ENCODE data around the gene MYO18B. TPM values are rescaled to one million over a fixed set of nuclear protein-coding genes. Genes with fewer than 3 reads are reported as not detected.

MYO18B gene
- polyA plus RNA-seq, 1 donor (not counting 4 experiments of a cell fraction or from before 2014, with no cell fraction given): not detected

DNA sequence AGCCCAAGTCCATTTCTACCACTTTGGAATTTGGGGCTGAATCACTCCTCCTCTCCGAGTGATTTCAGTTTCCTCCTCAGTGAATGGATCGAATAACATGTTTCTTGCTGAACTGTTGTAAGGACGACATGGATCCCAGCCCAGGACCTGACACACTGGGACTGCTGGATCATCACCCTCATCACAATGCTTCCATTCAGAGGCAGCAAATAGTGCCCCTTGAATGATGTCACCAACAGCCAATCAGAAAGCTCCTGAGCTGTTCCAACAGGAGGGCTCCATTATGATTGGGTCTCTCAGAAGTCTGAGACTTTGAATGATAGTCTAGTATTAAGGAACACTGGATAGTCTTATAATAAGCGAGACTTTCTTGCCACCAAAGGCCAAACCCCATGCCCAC, 158.9 kb downstream of the MYO18B start:
- dilution Hi-C loops (cut with MboI; ENCODE audit: extremely low pct_ligation_motif_present, low sequenced_read_pairs): no loop called here
- TF ChIP-seq, protein P1, sequence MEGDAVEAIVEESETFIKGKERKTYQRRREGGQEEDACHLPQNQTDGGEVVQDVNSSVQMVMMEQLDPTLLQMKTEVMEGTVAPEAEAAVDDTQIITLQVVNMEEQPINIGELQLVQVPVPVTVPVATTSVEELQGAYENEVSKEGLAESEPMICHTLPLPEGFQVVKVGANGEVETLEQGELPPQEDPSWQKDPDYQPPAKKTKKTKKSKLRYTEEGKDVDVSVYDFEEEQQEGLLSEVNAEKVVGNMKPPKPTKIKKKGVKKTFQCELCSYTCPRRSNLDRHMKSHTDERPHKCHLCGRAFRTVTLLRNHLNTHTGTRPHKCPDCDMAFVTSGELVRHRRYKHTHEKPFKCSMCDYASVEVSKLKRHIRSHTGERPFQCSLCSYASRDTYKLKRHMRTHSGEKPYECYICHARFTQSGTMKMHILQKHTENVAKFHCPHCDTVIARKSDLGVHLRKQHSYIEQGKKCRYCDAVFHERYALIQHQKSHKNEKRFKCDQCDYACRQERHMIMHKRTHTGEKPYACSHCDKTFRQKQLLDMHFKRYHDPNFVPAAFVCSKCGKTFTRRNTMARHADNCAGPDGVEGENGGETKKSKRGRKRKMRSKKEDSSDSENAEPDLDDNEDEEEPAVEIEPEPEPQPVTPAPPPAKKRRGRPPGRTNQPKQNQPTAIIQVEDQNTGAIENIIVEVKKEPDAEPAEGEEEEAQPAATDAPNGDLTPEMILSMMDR (optimal IDR thresholded peaks at IDR 0.05 in 1 of 3, IDR thresholded peaks at IDR 0.05 in 1 of 3, conservative IDR thresholded peaks at IDR 0.05 in 1 of 3; ENCODE audit: extremely low read depth in 1 of 3, insufficient read depth in 2 of 3, low read length in 3 of 3): no peak
- no peak for TF ChIP-seq EZH2 (IDR thresholded peaks at IDR 0.05; ENCODE audit: low read length)
- Histone ChIP-seq H2AFZ (ENCODE audit: control insufficient read depth, low read length) (no peak overlapping the region), H3K9me3 (ENCODE audit: control insufficient read depth, low read depth, low read length) (no peaks in the 10 kb centered on the region), H3K36me3 (ENCODE audit: control insufficient read depth in 2 of 2, extremely low read depth in 1 of 2, insufficient read depth in 2 of 2, low read length in 2 of 2) (no peaks in the 10 kb centered on the region), H3K9me1 (ENCODE audit: control insufficient read depth, extremely low read depth, insufficient read depth, low read length) (no peaks in the 10 kb centered on the region), H4K20me1 (ENCODE audit: control insufficient read depth, extremely low read depth, insufficient read depth, low read length) (no peaks in the 10 kb centered on the region), H3K9ac (ENCODE audit: control insufficient read depth, extremely low read depth, insufficient read depth, low read length) (no peak overlapping the region), H3K4me2 (ENCODE audit: control insufficient read depth, extremely low read depth, insufficient read depth, low read depth, low read length) (no peak overlapping the region), H3K27ac (ENCODE audit: control insufficient read depth, insufficient read depth, low read length) (no peak overlapping the region), H3K27me3 (ENCODE audit: control insufficient read depth, extremely low read depth, insufficient read depth, low read length) (no peaks in the 10 kb centered on the region), H3K4me3 (ENCODE audit: control insufficient read depth in 2 of 3, extremely low read depth in 1 of 3, insufficient read depth in 2 of 3, low read depth in 1 of 3, low read length in 3 of 3) (no peak overlapping the region), H3K79me2 (ENCODE audit: control insufficient read depth, insufficient read depth, low read length) (no peaks in the 10 kb centered on the region), H3K4me1 (ENCODE audit: control insufficient read depth, extremely low read depth, insufficient read depth, low read length) (no peaks in the 10 kb centered on the region)
- DNase-seq (ENCODE audit: low read depth, low spot score) (no peak), FAIRE-seq (no peak)

DNA sequence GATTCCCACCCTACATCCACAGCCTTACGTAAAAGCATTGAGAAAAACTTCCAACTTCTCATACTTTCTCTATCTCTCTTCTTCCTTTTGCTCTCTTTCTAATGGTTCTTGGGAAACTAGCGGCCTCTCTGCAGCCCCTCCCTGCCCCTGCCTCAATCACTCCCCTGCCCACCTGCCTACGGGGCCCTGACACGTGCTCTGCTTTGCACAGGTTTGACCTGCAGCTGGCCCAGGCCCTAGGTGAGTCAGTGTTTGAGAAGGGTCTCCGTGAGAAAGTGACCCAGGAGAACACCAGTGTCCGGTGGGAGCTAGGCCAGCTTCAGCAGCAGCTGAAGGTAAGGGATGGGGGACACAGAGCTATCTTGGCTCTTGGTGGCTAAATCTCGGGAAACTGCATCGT, 160.4 kb downstream of the MYO18B start:
- no peaks in the 10 kb centered on the region for H3K79me2 ChIP-seq (ENCODE audit: control insufficient read depth, insufficient read depth, low read length)
- no peaks in the 10 kb centered on the region for H3K4me1 ChIP-seq (ENCODE audit: control insufficient read depth, extremely low read depth, insufficient read depth, low read length)
- H3K9ac ChIP-seq (ENCODE audit: control insufficient read depth, extremely low read depth, insufficient read depth, low read length): no peak overlapping the region
- no peaks in the 10 kb centered on the region for H3K9me3 ChIP-seq (ENCODE audit: control insufficient read depth, low read depth, low read length)
- no peak for DNase-seq (ENCODE audit: low read depth, low spot score)
- H3K27me3 ChIP-seq (ENCODE audit: control insufficient read depth, extremely low read depth, insufficient read depth, low read length): no peaks in the 10 kb centered on the region
- no peak overlapping the region for H3K27ac ChIP-seq (ENCODE audit: control insufficient read depth, insufficient read depth, low read length)
- no peak for FAIRE-seq
- no peaks in the 10 kb centered on the region for H3K9me1 ChIP-seq (ENCODE audit: control insufficient read depth, extremely low read depth, insufficient read depth, low read length)
- H3K4me2 ChIP-seq (ENCODE audit: control insufficient read depth, extremely low read depth, insufficient read depth, low read depth, low read length): no peak overlapping the region
- H3K4me3 ChIP-seq (ENCODE audit: control insufficient read depth in 2 of 3, extremely low read depth in 1 of 3, insufficient read depth in 2 of 3, low read depth in 1 of 3, low read length in 3 of 3): no peak overlapping the region
- dilution Hi-C loops (cut with MboI; ENCODE audit: extremely low pct_ligation_motif_present, low sequenced_read_pairs): no loop called here
- no peak overlapping the region for H2AFZ ChIP-seq (ENCODE audit: control insufficient read depth, low read length)
- no peaks in the 10 kb centered on the region for H4K20me1 ChIP-seq (ENCODE audit: control insufficient read depth, extremely low read depth, insufficient read depth, low read length)
- no peaks in the 10 kb centered on the region for H3K36me3 ChIP-seq (ENCODE audit: control insufficient read depth in 2 of 2, extremely low read depth in 1 of 2, insufficient read depth in 2 of 2, low read length in 2 of 2)
- TF ChIP-seq, protein P1 (optimal IDR thresholded peaks at IDR 0.05 in 1 of 3, IDR thresholded peaks at IDR 0.05 in 1 of 3, conservative IDR thresholded peaks at IDR 0.05 in 1 of 3; ENCODE audit: extremely low read depth in 1 of 3, insufficient read depth in 2 of 3, low read length in 3 of 3): no peak
- TF ChIP-seq EZH2 (IDR thresholded peaks at IDR 0.05; ENCODE audit: low read length): no peak

Data from keratinocyte (primary cell).